Hematopoietic multipotent progenitor cell treated with erythropoietin and hydrocortisone succinate and interleukin-3 and kit ligand, for 17 days (in vitro differentiated cells): ENCODE results near the gene MRPL11.

ENCODE experiments used
- DNase-seq: peaks from one replicate; pipeline ENCODE4 v3.0.0-alpha.2; 2015; ENCODE audit warnings: low spot score

Gene MRPL11

GRCh38 chr11:66388780-66389386 is 49.8 kb downstream of the MRPL11 start:
- peak; percentile 70 for DNase-seq

DNA sequence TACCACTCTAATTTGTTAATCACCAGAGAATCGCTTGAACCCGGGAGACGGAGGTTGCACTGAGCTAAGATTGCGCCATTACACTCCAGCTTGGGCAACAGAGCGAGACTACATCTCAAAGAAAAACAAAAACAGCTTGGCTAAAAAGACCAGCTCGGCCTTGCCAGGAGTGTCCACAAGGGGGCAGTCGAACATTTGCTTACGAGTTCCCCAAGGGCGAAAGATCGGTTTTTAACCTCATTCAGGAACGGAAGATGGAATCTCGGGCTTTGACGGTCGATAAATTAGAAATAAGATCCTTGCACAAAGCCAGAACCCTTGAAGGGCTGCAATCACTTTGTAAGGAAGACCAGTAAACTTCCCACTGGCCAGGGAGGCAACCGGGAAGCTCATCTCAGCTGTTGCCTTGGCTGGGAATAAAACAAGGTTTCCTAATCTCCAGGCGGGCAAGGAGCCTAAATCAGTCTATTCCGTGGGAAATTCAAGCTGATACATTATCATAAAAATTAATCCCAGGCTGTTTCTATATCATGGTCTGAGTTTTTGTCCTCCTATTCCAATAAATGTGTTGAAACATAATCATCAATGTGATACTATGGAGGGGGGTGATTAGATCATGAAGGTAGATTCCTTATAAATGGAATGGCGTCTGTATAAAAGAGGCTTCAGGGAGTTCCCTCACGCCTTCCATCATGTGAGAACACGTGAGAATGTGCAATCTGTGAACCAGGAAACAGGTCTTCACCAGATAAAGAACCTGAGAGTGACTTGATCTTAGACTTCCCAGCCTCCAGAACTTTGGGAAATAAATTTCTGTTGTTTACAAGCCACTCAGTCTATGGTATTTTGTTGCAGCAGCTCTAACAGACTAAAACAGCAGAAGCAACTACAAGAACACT is 52.2 kb downstream of the MRPL11 start:
- peak; percentile 88 for DNase-seq
